SU-DHL-6 (cell line): ENCODE measurements around the gene CHKA.

Source experiments
- CTCF ChIP-seq: fragments of 200-600 bp; sonication (generic); IDR thresholded peaks from one replicate; pipeline ENCODE4 v1.5.1; 2017; ENCODE audit warnings: antibody characterized with exemption, mild to moderate bottlenecking, low read length, moderate library complexity; ENCODE audit not compliant: insufficient read depth, poor library complexity, severe bottlenecking
- EZH2phosphoT487 ChIP-seq: fragments of 200-600 bp; sonication (generic), shearing (Covaris generic); conservative IDR thresholded peaks from 2 replicates; pipeline ENCODE4 v1.6.1; 2018; ENCODE audit warnings: mild to moderate bottlenecking, antibody characterized with exemption, low read length, moderate library complexity, mixed read lengths

DNA sequence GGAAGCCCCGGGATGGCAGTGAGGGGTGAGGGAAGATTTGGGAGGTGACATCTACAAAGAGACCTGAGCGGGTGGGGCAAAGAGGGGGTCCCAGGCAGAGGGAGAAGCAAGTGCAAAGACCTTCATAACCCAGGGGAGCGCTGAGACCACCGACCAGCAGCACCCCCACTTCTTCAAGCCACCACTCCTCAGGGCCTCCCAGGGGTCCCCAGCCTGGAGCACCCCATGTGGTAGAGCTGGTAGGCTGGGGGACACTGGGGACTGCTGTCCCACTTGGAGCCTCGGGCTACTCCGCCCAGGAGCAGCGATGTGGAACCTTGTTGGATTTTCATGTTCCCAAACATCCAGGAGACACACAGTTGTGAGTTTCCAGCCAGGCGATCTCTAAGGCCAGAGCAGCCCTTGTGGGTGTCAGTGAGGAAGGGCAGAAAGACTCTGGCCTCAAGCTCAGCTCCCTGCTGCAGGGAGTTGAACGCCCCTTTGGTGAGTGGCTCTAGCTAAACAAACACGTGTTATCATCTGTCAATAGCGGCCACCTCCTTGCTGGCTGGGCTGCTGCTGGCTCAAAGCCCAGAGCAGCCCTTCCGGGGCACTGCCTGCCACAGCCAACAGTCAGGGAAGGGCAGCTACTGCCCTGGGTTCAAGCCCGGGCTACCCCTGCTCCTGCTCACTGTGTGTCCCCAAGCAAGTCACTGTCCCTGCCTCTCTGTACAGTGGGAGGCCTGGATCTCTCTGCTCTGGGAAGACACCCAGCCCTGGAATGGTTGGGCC lies 25.7 kb upstream of the CHKA start:
- TF ChIP-seq EZH2phosphoT487 (no peak), CTCF (no peak)
